ENCODE results near the gene CNOT11.
"Not testable (repeated sequence)": the region's sequence is repeated elsewhere in the genome, so short reads cannot be mapped to it uniquely, and the experiment has no call there.

CNOT11 gene

DNA sequence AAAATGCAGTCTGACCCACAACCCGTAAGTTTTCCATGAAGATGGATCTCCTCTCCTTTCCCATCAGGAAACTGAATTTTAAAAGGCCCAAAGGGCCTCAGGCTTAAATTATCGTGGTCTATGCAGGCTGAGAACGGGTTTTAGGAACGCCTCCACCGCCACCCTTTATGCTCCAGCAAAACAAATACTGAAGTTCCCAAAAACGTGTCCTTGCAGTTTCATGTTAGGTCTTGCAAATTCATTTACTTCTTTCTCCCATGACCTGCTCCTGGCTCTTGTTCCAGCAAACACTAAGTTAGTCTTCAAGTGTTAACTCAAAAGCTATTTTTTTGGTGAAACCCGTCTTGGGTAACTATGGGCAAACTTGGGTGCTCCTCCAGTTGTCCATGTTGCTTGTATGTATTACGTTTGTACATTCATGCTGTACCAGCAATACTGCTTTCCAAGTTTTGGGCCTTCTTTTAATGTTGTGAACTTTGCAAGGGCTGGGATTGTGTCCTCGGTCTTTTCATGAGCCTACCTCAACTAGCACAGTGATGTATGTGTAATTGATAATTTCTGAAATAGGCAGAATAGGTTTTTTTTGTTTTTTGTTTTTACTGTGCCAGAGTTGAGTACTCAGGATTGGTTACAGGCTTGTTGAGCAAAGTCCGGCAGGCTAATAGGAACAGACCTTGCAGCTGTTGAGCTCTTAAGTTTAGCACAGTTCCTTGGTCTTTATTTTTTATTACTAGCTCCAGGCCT is 57.6 kb downstream of the CNOT11 start:
- DNase-seq (ENCODE audit: low spot score), result no peak

DNA sequence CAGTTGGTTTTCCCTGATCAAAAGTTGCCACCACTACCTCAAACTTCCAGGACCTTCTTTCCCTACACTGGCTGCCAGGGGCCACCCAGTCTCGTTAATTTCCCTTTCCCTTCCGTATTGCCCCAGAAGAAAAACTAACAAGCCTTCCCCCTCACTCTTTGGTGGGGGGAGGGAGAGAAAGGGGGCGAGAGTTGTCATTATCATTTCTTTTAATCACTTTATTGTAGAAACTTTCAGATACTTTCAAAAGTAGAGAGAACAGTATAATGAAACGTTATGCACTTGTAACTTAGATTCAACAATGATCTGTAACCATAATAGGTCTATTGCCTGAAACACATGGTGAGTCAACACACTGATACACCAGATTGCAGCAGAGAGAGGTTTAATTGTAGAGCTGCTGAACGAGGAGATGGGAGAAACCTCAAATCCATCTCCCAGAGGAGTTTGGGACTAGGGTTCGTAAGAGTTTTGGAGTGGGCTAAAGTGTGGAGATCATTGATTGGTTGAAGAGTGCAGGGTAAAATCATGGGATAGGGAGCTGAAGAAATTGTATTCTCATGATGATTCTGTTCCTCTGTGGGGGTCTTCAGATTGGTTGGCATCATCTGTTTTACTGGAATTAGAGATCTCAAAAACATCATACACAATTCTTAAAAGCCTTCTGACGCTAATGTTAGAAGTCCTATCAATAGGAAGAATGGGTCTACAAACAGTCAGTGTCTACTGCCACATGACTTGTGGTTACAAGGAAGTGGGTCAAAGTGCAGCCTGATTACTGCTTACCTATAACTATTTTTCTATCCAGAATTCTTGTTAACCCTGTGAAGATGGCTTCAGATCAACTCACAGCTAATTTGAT is 58.4 kb downstream of the CNOT11 start:
- no peak for DNase-seq (ENCODE audit: low spot score)

DNA sequence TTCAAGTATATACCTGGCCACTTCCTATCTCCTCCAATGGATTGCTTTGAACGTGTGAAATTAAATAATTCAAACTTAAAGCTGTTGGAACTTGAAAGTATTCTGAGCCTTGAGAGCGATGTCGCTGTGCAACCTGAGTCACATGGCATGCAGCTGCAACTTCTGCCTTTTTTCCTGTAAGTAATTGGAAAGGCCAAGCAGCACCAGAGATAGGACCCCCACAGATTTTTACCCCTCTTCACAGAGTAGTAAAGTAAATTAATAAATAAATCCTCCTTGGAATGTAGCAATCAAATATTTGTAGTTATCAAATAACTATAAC is 59.0 kb downstream of the CNOT11 start:
- no peak for DNase-seq (ENCODE audit: low spot score)

DNA sequence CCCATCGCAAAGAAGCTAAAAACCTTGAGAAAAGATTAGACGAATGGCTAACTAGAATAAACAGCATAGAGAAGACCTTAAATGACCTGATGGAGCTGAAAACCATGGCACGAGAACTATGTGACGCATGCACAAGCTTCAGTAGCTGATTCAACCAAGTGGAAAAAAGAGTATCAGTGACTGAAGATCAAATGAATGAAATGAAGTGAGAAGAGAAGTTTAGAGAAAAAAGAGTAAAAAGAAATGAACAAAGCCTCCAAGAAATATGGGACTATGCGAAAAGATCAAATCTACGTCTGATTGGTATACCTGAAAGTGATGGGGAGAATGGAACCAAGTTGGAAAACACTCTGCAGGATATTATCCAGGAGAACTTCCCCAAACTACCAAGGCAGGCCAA is 63.9 kb downstream of the CNOT11 start:
- not testable (repeated sequence) for DNase-seq (ENCODE audit: low spot score)

All from iPS-NIHi11 (cell line).